ENCODE results near the gene GBP1. TPM values are rescaled to one million over a fixed set of nuclear protein-coding genes. Genes with fewer than 3 reads are reported as not detected.

The GBP1 gene
- total and polyA plus RNA-seq, 2 experiments from 2014 or later = 12.0 to 18.9 TPM

DNA sequence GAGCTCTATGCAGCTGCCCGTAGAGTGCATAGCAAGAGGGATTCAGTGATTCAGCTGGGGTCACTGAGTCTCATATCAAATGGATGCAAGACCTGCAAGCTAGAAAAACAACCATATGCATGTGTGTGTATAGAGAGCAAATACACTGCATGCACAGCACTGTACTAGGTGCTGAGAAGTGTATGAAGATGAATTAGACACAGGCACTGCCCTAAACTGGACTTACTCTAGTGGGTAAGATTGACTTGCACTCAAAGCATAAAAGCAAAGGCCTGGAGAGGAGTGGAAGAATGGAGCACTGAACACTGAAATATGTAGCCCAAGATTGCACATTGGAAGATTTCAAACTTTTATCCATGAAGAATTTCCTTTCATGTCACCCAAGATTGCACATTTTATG lies 5.5 kb upstream of the GBP1 start:
- H4K20me1 ChIP-seq (ENCODE audit: insufficient read depth, poor library complexity, severe bottlenecking) = no peaks in the 10 kb centered on the region
- H3K9me3 ChIP-seq (ENCODE audit: low read depth) = no peaks in the 10 kb centered on the region
- WGBS (ENCODE audit: low lambda C conversion rate, missing lambda C conversion rate) = 96% methylated on average over 1 of the region's 1 CpG
- no peaks in the 10 kb centered on the region for H3K27me3 ChIP-seq
- no peaks in the 10 kb centered on the region for H3K79me2 ChIP-seq
- DNase-seq (ENCODE audit: low spot score) = no peak
- no peak overlapping the region for H3K27ac ChIP-seq
- H3K4me3 ChIP-seq = no peak overlapping the region
- no peaks in the 10 kb centered on the region for H3K9me2 ChIP-seq (replicated peaks; ENCODE audit: insufficient read depth)
- no peak for TF ChIP-seq EZH2phosphoT487 (IDR thresholded peaks at IDR 0.05; ENCODE audit: low read depth, severe bottlenecking, unreplicated experiment)
- TF ChIP-seq, protein P1, sequence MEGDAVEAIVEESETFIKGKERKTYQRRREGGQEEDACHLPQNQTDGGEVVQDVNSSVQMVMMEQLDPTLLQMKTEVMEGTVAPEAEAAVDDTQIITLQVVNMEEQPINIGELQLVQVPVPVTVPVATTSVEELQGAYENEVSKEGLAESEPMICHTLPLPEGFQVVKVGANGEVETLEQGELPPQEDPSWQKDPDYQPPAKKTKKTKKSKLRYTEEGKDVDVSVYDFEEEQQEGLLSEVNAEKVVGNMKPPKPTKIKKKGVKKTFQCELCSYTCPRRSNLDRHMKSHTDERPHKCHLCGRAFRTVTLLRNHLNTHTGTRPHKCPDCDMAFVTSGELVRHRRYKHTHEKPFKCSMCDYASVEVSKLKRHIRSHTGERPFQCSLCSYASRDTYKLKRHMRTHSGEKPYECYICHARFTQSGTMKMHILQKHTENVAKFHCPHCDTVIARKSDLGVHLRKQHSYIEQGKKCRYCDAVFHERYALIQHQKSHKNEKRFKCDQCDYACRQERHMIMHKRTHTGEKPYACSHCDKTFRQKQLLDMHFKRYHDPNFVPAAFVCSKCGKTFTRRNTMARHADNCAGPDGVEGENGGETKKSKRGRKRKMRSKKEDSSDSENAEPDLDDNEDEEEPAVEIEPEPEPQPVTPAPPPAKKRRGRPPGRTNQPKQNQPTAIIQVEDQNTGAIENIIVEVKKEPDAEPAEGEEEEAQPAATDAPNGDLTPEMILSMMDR (IDR thresholded peaks at IDR 0.05; ENCODE audit: poor library complexity) = no peak
- no peak for TF ChIP-seq EZH2 (IDR thresholded peaks at IDR 0.05; ENCODE audit: borderline replicate concordance)
- H2AFZ ChIP-seq = no peak overlapping the region
- no peak overlapping the region for H3K4me2 ChIP-seq
- no peaks in the 10 kb centered on the region for H3K4me1 ChIP-seq (ENCODE audit: insufficient read depth)
- no peaks in the 10 kb centered on the region for H3K36me3 ChIP-seq (replicated peaks; ENCODE audit: insufficient read depth, low read depth)

DNA sequence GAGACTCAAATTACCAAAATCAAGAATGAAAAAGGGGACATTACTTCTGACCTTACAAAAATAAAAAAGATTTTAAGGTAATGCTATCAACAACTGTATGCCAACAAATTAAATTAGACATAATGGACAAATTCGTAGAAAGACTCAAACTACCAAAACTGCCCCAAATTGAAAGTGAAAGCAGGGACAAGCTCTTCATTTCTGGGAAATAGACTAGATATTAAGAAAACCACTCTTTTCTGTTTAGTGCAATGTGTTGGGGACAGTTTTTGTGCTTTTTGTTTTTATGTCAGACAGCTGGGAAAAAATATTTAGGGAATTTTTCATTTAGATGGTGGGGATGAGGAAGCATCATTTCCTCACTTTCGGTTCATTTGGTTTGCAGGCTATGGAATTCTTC lies 4.9 kb upstream of the GBP1 start:
- Histone ChIP-seq H2AFZ (no peak overlapping the region), H3K27ac (no peak overlapping the region), H4K20me1 (ENCODE audit: insufficient read depth, poor library complexity, severe bottlenecking) (no peaks in the 10 kb centered on the region), H3K9me2 (replicated peaks; ENCODE audit: insufficient read depth) (no peaks in the 10 kb centered on the region), H3K4me1 (ENCODE audit: insufficient read depth) (no peaks in the 10 kb centered on the region), H3K4me2 (no peak overlapping the region), H3K36me3 (replicated peaks; ENCODE audit: insufficient read depth, low read depth) (no peaks in the 10 kb centered on the region), H3K9me3 (ENCODE audit: low read depth) (no peaks in the 10 kb centered on the region), H3K27me3 (no peaks in the 10 kb centered on the region), H3K79me2 (no peaks in the 10 kb centered on the region), H3K4me3 (no peak overlapping the region)
- TF ChIP-seq EZH2 (IDR thresholded peaks at IDR 0.05; ENCODE audit: borderline replicate concordance) (no peak), EZH2phosphoT487 (IDR thresholded peaks at IDR 0.05; ENCODE audit: low read depth, severe bottlenecking, unreplicated experiment) (no peak)
- TF ChIP-seq, protein P1 (IDR thresholded peaks at IDR 0.05; ENCODE audit: poor library complexity) = no peak
- DNase-seq (ENCODE audit: low spot score) = no peak
- WGBS (ENCODE audit: low lambda C conversion rate, missing lambda C conversion rate) = 95% methylated on average over 2 of the region's 2 CpGs

DNA sequence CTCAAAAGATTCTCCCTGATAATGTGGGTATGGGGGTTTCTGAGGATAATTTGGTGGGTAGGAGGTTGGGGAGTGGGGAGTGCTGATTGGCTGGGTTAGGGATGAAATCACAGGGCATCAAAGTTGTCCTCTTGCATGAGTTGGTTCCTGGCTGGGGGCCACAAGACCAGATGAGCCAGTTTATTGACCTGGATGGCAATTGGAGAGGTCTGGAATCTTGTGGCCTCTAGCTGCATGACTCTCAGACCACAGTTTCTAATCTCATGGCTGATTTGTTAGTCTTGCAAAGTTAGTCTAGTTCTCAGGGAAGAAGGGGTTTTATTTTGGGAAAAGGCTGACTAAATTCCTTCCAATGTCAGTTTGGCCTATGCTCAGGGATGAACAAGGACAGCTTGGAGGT lies 3.3 kb upstream of the GBP1 start:
- Histone ChIP-seq H4K20me1 (ENCODE audit: insufficient read depth, poor library complexity, severe bottlenecking) (no peaks in the 10 kb centered on the region), H2AFZ (no peak overlapping the region), H3K79me2 (no peaks in the 10 kb centered on the region), H3K4me1 (ENCODE audit: insufficient read depth) (peaks cover 6% of the 10 kb centered on the region), H3K9me2 (replicated peaks; ENCODE audit: insufficient read depth) (no peaks in the 10 kb centered on the region), H3K27ac (no peak overlapping the region), H3K36me3 (replicated peaks; ENCODE audit: insufficient read depth, low read depth) (no peaks in the 10 kb centered on the region), H3K9me3 (ENCODE audit: low read depth) (no peaks in the 10 kb centered on the region), H3K4me3 (no peak overlapping the region), H3K4me2 (no peak overlapping the region), H3K27me3 (no peaks in the 10 kb centered on the region)
- TF ChIP-seq EZH2phosphoT487 (IDR thresholded peaks at IDR 0.05; ENCODE audit: low read depth, severe bottlenecking, unreplicated experiment) (no peak), EZH2 (IDR thresholded peaks at IDR 0.05; ENCODE audit: borderline replicate concordance) (no peak)
- TF ChIP-seq, protein P1 (IDR thresholded peaks at IDR 0.05; ENCODE audit: poor library complexity) = no peak
- no peak for DNase-seq (ENCODE audit: low spot score)

DNA sequence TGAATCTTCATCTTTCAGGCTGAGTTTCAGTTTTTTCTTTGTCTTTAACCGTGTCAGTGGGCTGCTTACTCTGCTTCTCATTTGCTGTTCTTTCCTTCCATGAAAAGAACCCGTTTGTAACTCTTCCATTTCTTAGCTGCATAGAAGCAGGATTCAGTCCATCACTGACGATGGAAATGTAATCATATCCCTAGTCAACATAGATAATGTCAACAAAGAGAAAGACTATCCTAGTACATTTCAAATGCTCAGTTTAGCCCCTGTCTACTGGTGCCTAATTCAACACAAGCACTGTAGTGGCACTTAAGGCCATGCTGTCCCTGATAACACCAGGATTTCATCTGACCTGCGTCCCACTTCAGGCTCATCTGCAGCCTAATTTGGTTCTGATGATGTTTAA lies 376 bp downstream of the GBP1 start:
- no peaks in the 10 kb centered on the region for H3K36me3 ChIP-seq (replicated peaks; ENCODE audit: insufficient read depth, low read depth)
- TF ChIP-seq, protein P1 (IDR thresholded peaks at IDR 0.05; ENCODE audit: poor library complexity) = no peak
- TF ChIP-seq EZH2 (IDR thresholded peaks at IDR 0.05; ENCODE audit: borderline replicate concordance) (no peak), EZH2phosphoT487 (IDR thresholded peaks at IDR 0.05; ENCODE audit: low read depth, severe bottlenecking, unreplicated experiment) (no peak)
- H3K4me2 ChIP-seq = peak overlapping the region; percentile 59
- H4K20me1 ChIP-seq (ENCODE audit: insufficient read depth, poor library complexity, severe bottlenecking) = no peaks in the 10 kb centered on the region
- no peaks in the 10 kb centered on the region for H3K9me3 ChIP-seq (ENCODE audit: low read depth)
- peaks cover 6% of the 10 kb centered on the region for H3K4me1 ChIP-seq (ENCODE audit: insufficient read depth)
- DNase-seq (ENCODE audit: low spot score) = no peak
- 39% methylated on average over 4 of the region's 4 CpGs for WGBS (ENCODE audit: low lambda C conversion rate, missing lambda C conversion rate)
- H2AFZ ChIP-seq = no peak overlapping the region
- H3K27me3 ChIP-seq = no peaks in the 10 kb centered on the region
- peak overlapping the region; percentile 1 for H3K4me3 ChIP-seq
- no peaks in the 10 kb centered on the region for H3K79me2 ChIP-seq
- no peaks in the 10 kb centered on the region for H3K9me2 ChIP-seq (replicated peaks; ENCODE audit: insufficient read depth)
- peak overlapping the region; percentile 69 for H3K27ac ChIP-seq
